GM11168 (cell line): ENCODE measurements around the gene OR5W2.
"Not testable (repeated sequence)": the region's sequence is repeated elsewhere in the genome, so short reads cannot be mapped to it uniquely, and the experiment has no call there.

Source experiments
- in situ Hi-C: fragments of 300-500 bp; cut with MboI; formaldehyde crosslinking; loops from one replicate; pipeline ENCODE4 v1.12.0; 2022; ENCODE audit warnings: low sequenced_read_pairs; ENCODE audit not compliant: unreplicated experiment

OR5W2 gene

DNA sequence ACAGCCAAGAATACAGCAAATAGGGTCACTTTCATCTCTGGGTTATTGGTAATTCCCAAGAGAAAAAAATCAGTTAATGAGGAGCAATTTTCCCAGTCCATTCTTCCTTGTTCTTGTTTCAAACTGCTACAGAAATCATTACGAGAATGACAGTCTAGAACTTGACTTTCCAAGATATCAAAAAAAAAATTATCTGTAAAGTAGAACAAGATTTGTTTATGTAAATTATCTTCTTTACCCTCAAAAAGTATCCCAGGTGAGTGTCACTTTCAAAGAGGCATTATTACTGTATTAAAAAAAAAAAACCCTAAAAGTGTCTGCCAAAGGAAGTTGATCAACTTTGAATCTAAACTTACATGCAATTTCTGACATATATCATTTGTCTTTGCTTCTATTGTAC lies at the start of gene OR5W2:
TSS of gene OR5W2 (minus strand) at position 101 of the 400 bp plus-strand sequence. CDS start at position 101, 0 bp downstream.
- in situ Hi-C loops, result no loop called here

DNA sequence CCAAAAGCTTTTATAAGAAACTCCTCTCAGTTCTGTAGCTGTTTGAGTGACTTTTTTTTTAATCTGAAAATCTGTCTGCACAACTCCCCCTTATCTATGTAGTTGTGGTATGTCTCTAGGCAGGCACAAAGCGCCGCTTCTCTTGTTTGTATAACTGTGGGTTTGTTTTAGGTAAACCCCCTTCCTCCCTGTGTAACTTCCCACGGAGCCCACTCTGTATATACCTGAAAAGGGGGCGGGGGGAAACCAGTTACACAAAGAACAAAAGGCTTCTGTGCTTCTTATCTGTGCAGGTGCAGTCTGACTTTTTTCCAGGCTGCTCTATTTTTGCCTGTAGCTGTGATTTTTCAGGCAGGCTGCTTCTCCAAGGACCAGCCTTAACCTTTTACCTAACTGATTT lies 42.1 kb upstream of the OR5W2 start:
- in situ Hi-C loops, result no loop called here

DNA sequence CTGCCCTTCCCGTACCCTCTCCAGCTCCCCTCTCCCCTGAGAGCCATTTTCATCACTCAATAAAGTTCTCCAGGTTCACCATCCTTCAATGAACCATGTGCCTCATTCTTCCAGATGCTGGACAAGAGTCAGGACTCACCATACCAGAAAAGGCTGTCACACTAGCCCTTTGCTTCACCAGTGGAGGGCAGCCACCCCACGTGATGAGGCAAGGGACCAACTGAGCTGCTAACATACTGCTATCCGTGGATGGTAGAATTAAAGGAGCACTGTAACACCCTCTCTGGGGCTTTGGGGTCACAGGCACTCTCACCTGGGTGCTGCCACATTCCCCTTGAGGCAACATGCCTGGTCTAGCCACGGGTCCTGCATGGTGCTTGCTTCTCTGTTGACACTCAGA lies 34.9 kb upstream of the OR5W2 start:
- in situ Hi-C loops, result loop anchor here (25.0 kb wide), 1 partner anchor 838 kb away; no protein-coding TSS in a partner anchor

- in situ Hi-C loops, result loop anchor here (25.0 kb wide), 1 partner anchor 844 kb away; no protein-coding TSS in a partner anchor
Measured at GRCh38 chr11:55942785-55943392, 28.5 kb upstream of the OR5W2 start.

DNA sequence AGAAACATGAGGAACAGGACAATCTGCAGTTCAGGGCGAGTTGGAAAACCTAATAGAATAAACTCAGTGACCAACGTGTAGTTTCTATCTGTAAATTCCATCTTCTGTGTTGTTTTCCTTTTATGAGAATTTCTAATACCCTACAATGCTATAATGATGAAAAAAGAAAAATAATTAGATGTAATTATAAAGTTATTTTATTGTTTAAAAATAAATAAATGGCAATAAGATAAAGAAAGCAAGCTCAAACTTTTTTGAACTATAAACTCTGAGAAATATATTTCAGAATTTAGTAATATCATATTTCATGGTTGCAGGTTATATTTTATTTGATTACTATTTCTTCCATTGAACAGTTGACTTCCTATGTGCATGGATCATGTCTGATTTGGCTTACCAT lies 21.9 kb upstream of the OR5W2 start, which contains the start of gene OR5I1:
TSS of gene OR5I1 (minus strand) at position 101 of the 400 bp plus-strand sequence. CDS start at position 101, 0 bp downstream.
- in situ Hi-C loops, result loop anchor here (25.0 kb wide), 1 partner anchor 851 kb away; no protein-coding TSS in a partner anchor

DNA sequence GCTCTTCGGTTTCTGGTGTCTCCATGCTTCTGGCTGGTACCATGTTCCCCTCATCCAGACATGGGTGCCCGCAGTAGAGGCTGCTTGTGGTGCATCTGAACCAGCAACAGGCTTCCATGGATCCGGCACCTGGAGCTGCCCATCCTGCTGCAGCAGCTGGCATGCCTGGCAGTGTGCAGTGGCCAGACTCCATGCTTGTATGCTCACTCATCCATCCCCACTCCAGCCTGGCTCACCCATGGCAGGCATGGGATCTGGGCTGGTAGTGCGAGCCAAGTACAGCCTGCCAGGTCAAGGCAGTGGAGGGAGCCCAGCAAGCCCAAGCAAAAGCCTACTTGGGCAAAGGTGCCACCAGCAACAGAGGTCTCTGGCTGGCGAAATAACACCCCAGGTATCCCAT lies 6.2 kb upstream of the OR5W2 start:
- in situ Hi-C loops, result no loop called here

GRCh38 chr11:55902308-55902707 lies 12.1 kb downstream of the OR5W2 start:
- in situ Hi-C loops, result no loop called here

- in situ Hi-C loops, result no loop called here
Measured at GRCh38 chr11:55895216-55895615, 19.2 kb downstream of the OR5W2 start.

GRCh38 chr11:55885481-55885880 lies 28.9 kb downstream of the OR5W2 start:
- in situ Hi-C loops, result not testable (repeated sequence)

GRCh38 chr11:55884995-55885394 lies 29.4 kb downstream of the OR5W2 start:
- in situ Hi-C loops, result not testable (repeated sequence)

GRCh38 chr11:55882997-55883396 lies 31.4 kb downstream of the OR5W2 start, which contains the start of gene TRIM51:
TRIM51 (plus strand) TSS chr11:55883297; CDS start chr11:55885429, 2,132 bp downstream.
- in situ Hi-C loops, result not testable (repeated sequence)

- in situ Hi-C loops, result not testable (repeated sequence)
Measured at GRCh38 chr11:55873146-55873545, 41.2 kb downstream of the OR5W2 start.

- in situ Hi-C loops, result not testable (repeated sequence)
Measured at GRCh38 chr11:55872731-55873130, 41.7 kb downstream of the OR5W2 start.

DNA sequence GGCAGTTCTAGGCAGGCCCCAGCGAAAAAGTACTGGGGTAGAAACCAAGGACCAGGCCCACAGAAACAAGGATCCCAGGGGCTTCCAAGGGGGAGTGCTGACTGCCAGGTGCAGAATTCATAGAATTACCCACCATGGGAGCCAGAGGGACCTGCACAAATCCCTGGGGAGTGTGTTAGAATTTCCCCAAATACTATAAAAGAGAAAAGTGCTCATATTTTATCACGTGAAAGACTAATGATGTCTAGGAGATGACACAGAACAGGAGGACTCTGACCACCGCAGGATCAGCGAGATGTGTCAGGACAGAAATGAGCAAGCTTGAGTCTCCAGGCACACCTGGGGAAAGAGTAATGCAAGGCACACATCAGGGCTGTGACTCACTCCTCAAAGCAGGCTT lies 47.0 kb downstream of the OR5W2 start:
- in situ Hi-C loops, result not testable (repeated sequence)
